Hematopoietic multipotent progenitor cell treated with erythropoietin and hydrocortisone succinate and interleukin-3 and kit ligand, for 6 days (in vitro differentiated cells): Measurements from ENCODE around the gene KCNQ1OT1.

ENCODE experiments used
- DNase-seq: peaks from one replicate; pipeline ENCODE4 v3.0.0-alpha.2; 2015

The KCNQ1OT1 gene

GRCh38 chr11:2590965-2591754, 108.6 kb downstream of the KCNQ1OT1 start:
- DNase-seq, result no peak

DNA sequence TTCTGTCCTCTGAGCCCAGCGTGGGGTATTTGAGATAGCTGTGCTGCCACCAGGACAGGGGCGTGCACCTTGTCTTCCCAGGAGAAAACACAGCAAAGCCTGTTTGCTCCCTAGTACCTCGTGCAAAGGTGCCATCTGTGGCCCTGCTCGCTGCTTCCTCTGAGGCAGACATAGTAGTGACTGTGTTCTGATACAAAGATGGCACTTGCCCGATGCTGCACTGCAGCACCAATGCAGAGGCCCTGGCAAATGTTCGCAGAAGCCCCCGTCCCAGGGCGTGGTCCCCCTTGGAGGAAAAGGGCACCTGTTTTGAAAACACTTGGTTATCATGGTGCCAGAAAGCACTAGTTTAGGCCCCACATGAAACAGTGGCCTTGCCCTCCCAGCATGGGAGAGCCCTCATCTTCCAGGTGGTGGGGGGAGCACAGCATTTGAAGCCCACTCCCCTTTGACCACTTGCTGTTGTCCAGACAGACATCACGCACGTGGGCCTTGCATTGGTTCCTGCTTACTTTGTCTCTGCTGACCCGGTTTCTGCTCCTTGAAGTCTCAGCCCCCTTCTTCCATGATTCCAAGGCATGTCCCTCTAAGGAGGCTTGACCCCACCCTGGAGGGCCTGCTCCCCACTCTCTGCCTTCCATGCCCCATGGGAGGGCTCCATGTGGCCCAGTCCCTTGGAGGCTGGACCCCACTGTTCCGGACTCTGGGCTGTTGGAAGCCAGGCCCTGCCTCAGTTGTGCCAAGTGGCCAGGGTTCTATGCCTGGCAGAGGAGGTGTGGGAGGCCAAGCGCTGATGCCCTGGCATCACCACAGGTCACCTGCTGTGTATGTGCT, 109.4 kb downstream of the KCNQ1OT1 start:
- DNase-seq, result no peak

DNA sequence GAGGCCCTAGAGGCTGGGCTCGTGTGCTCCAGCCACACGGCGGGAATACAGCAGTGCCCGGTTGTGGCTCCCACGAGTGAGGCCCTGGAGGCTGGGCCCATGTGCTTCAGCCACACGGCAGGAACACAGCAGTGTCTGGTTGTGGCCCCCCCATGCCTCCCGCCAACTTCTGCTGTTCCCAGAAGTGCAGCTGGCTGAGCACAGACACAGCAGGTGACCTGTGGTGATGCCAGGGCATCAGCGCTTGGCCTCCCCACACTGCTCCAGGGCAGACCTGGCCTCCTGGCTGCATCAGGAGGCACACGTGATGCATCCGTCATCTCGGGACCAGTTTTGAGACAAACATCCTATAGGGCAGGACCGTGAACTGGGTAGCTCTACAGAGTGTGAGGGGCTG, 110.3 kb downstream of the KCNQ1OT1 start:
- DNase-seq, result no peak

- DNase-seq, result no peak
These were observed 110.8 kb downstream of the KCNQ1OT1 start for GRCh38 chr11:2588809-2589537.

DNA sequence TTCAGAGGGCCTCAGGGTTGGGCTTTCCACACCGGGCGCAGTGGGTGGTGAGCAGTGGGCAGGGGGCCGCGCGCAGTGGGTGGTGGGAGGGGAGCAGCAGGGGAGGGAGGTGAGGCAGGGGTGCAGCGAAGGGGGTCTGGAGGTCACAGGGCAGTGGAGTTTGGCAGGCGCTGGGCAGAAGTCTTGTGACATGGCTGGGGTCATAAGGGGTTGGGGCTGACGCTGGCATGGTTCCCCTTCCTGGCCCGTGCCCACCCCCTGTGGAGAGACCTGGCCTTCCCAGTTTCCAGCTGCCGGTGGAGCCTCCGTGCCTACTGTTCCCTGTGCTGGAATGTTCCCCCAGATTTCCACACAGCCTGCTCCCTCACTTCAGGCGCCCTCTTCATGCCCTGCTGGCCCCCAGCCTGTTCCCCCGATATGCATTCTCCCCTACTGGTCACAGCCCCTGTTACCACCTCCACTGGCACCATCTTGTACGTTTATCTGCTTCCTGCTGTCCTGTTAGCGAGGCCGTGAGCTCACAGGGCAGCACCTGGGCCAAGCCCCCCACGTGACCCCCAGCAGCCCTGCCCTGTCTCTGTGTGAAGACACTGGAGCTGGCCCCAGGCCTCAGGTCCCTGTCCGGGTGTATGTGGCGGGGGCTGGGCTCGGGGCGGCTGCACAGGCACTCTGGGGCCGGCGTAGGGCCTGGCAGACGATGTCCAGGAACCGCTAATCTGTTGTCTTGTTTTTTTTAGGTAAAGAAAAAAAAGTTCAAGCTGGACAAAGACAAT, 111.6 kb downstream of the KCNQ1OT1 start:
- no peak for DNase-seq

DNA sequence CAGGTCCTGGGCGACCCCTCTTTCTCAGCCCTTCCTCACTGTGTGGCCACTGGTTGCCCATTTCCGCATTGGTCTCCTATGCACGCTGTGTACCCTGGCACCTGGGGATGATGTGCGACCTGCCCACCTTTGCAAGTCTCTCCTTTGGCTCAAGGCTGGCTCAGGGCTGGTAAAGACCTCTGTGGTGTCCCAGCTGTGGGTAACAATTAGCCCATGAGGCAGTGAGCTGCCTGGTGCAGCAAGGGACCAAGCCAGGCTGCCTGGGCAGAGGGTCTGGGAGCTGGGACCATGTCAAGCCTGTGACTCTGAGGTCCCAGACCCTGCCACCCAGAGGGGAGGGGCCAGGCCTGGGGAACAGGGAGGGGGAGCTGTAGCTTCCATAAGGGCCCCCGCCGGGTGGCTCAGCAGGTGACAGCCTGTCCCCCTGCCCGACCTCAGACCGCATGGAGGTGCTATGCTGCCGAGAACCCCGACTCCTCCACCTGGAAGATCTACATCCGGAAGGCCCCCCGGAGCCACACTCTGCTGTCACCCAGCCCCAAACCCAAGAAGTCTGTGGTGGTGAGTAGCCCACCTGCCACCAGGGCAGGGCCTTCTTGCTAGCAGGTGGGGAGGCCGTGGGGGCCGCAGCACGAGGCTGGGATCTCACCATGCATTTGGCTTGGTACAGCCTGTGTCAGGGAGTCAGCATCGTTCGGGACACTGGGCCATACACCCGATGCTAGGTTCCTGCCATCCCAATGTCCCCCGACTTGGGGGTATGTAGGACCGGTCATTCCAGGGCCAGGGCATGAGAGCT, 112.5 kb downstream of the KCNQ1OT1 start:
- DNase-seq, result no peak

GRCh38 chr11:2586793-2587131, 113.0 kb downstream of the KCNQ1OT1 start:
- no peak for DNase-seq

GRCh38 chr11:2586087-2586792, 113.6 kb downstream of the KCNQ1OT1 start:
- DNase-seq, result no peak

DNA sequence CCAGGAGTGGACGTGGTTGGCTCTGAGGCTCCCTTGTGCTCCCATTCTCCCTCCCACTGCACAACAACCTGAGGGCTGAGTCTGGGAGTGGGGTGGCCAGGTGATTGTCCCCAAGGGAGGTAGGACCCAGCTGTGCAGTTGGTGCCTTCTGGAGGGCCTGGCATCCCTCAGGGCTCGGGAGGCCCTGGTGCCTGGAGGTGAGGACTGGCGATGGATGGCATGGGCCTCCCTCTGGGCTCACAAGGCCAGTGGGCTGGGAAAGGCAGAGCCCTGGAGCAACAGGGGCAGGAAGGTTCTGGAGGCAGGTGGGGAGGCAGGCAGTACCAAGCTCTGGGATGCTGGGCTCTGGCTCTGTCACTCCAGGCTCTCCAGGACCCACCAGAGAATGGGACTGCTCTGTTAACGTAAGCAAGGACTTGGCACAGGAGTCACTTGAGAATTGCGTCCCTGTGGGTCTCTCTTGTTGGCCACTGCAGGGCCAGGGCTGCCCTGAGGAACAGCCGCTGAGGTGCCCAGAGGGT, 114.2 kb downstream of the KCNQ1OT1 start:
- DNase-seq, result no peak

DNA sequence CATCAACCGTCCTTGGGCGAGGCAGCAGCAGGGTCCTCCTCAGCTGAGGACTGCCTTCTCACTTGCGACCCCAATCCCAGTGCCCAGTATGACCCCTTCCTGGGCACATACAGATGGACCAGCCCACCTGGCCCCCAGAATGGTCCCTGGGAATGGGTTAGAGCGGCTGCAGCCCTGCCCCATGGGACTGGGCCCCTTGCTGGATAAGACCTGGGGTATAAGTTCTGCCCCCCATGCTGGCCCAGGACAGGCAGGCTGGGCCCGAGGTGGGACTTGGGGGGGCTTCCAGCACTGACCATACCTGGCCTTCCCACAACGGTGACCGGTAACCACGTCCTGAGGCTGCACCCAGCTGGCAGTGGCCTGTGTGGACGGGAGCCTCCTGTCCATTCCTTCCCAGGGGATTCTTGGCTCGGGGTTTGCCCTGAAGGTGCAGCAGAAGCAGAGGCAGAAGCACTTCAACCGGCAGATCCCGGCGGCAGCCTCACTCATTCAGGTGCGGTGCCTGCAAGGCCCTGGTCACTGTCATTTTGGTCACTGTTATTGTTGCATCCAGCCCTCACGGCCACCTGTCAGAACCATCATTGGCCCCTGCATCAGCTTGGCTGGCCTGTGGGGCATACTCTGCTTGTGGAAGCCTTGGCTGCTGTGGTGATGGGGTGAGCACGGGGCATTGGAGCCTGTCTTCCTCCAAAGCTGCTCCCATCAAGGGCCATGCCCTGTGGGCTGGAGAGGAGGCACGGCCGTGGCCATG, 114.8 kb downstream of the KCNQ1OT1 start:
- DNase-seq, result no peak

- no peak for DNase-seq
These were observed 115.4 kb downstream of the KCNQ1OT1 start for GRCh38 chr11:2584434-2584811.

DNA sequence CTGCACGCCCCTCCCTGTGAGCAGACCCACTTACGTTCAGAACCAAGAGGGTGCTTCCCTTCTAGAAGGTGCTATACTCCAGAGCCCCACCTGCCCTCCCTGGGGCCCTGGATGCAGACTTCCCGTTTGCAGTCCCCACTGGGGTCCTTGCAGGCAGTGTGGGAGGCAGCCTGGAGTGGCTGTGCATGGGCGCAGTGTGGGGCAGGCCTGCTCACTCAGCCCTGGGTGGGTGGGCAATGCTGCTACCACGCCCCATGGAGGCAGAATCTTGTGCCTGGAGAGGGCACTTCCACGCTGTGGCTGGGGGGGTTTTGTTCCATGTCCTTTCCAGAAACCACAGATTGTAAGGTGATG, 116.2 kb downstream of the KCNQ1OT1 start:
- no peak for DNase-seq

- DNase-seq, result no peak
These were observed 116.7 kb downstream of the KCNQ1OT1 start for GRCh38 chr11:2582946-2583604.

- no peak for DNase-seq
These were observed 117.3 kb downstream of the KCNQ1OT1 start for GRCh38 chr11:2582351-2582945.

DNA sequence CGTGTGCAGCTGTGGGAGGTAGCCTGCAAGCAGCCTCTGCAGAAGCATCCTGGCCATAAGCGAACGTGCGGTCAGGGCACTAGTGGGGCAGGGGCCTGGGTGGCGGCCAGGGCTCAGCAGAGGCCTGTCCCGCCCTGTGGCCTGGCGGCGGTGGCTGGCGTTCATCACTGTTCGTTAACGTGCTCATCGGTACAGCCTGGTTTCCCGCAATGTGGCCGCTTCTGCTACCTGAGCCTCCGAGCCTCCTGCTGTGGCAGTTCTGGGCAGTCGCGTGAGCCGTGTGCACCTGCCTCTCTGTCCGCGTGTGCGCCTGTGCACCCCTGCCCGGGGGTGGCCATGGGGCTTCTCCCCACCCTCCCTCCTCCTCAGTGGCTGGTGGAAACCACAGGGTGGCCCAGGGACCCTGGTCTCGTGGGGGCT, 117.9 kb downstream of the KCNQ1OT1 start:
- no peak for DNase-seq

GRCh38 chr11:2581151-2581930, 118.5 kb downstream of the KCNQ1OT1 start:
- DNase-seq, result no peak

GRCh38 chr11:2580571-2581001, 119.2 kb downstream of the KCNQ1OT1 start:
- DNase-seq, result no peak

GRCh38 chr11:2580061-2580421, 119.8 kb downstream of the KCNQ1OT1 start:
- DNase-seq, result no peak
